Measurements from ENCODE around the gene MID2. TPM values are rescaled to one million over a fixed set of nuclear protein-coding genes. Genes with fewer than 3 reads are reported as not detected.

MID2 gene
- total RNA-seq, 1 experiment from 2014 or later, result 1.6 TPM

DNA sequence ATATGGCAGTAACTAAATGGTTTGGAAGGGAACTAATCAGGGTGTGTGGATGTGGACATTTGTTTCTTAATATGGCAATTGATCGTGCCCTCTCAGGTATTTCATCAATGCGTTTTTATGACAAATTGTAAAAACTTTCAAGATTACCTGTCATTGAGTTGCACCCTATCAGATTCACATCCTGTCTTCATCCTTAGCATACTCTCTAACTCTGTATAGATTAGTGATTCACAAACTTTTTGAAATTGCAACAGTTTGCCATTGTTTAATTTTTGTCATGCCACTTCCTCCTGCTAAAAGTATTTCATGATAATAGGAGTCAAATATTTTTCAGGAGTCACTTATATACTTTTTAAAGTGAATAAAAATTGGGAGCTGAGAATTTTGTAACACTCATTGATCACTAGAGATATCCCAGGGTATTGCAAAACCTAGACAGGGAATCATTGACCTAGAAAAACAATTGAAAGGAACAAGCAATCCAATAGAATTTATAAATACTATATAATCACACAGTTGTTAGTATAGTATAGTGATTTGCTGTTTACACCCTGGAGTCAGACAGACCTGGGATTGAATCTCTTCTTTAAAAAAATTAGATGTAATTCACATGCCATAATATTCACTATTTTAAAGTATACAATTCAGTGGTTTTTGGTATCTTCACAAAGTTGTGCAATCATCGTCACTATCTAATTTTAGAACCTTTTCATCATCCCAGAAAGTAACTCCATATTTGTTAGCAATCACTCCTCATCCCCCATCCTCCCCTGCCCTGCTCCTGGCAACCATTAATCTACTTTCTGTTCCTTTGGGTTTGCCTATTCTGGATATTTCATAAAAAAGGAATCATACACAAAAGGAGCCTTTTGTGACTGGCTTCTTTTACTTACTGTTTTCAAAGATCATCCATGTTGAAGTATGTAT is 8.9 kb downstream of the MID2 start:
- no CpG with 5 or more reads among the region's 3 CpGs for WGBS (ENCODE audit: extremely low coverage, insufficient read length, low lambda C conversion rate)
- peaks cover 5% of the 10 kb centered on the region for H3K27me3 Mint-ChIP-seq (ENCODE audit: low read depth)

More for the DNA sequence above, 8.9 kb downstream of the MID2 start:
- no peak overlapping the region for H2AFZ ChIP-seq (ENCODE audit: low read length)
- H3K9ac ChIP-seq (ENCODE audit: extremely low read depth, insufficient read length, low read length), result no peak overlapping the region
- Mint-ChIP-seq H3K27ac (no peak overlapping the region), H3K36me3 (ENCODE audit: insufficient read depth in 1 of 3, low read depth in 3 of 3) (no peaks in the 10 kb centered on the region; a peak in 2 of 7 replicates), H3K4me3 (no peak overlapping the region), H3K9me3 (peaks cover 0 to 24% of the 10 kb centered on the region in 2 experiments; a peak in 2 of 5 replicates), H3K4me1 (no peaks in the 10 kb centered on the region)
- no peaks in the 10 kb centered on the region for H3K23me2 ChIP-seq (ENCODE audit: insufficient read length, low read depth, low read length, poor library complexity, severe bottlenecking)
- H3K18ac ChIP-seq (ENCODE audit: insufficient read length, low read depth, low read length), result no peak overlapping the region
- H3K23ac ChIP-seq (ENCODE audit: insufficient read length, low read depth, low read length), result no peak overlapping the region
- H3K27ac ChIP-seq (ENCODE audit: insufficient read length, low read depth, low read length), result no peak overlapping the region
- no peak overlapping the region for H4K8ac ChIP-seq (replicated peaks; ENCODE audit: insufficient read length, low read depth, low read length)
- no peak overlapping the region for H2BK15ac ChIP-seq (ENCODE audit: low read depth, low read length)
- no peaks in the 10 kb centered on the region for H4K20me1 ChIP-seq (ENCODE audit: control insufficient read depth, insufficient read depth, insufficient read length)
- no peak overlapping the region for H3K56ac ChIP-seq (ENCODE audit: insufficient read length, low read depth, low read length)
- H3K4me2 ChIP-seq (ENCODE audit: insufficient read depth, insufficient read length, low read length), result no peak overlapping the region
- H3K4ac ChIP-seq (ENCODE audit: low read depth, low read length), result no peak overlapping the region
- H3K4me1 ChIP-seq (ENCODE audit: insufficient read depth, low read length), result no peaks in the 10 kb centered on the region
- TF ChIP-seq, protein P1, sequence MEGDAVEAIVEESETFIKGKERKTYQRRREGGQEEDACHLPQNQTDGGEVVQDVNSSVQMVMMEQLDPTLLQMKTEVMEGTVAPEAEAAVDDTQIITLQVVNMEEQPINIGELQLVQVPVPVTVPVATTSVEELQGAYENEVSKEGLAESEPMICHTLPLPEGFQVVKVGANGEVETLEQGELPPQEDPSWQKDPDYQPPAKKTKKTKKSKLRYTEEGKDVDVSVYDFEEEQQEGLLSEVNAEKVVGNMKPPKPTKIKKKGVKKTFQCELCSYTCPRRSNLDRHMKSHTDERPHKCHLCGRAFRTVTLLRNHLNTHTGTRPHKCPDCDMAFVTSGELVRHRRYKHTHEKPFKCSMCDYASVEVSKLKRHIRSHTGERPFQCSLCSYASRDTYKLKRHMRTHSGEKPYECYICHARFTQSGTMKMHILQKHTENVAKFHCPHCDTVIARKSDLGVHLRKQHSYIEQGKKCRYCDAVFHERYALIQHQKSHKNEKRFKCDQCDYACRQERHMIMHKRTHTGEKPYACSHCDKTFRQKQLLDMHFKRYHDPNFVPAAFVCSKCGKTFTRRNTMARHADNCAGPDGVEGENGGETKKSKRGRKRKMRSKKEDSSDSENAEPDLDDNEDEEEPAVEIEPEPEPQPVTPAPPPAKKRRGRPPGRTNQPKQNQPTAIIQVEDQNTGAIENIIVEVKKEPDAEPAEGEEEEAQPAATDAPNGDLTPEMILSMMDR (conservative IDR thresholded peaks at IDR 0.05), result no peak
- H3K79me2 ChIP-seq (ENCODE audit: insufficient read depth, low read length), result no peaks in the 10 kb centered on the region
- no peak overlapping the region for H4K5ac ChIP-seq (ENCODE audit: insufficient read length, low read depth, low read length)
- no peak overlapping the region for H2BK120ac ChIP-seq (ENCODE audit: low read depth, low read length, poor library complexity, severe bottlenecking)
- H3T11ph ChIP-seq (ENCODE audit: low read length), result no peak overlapping the region
- DNase-seq, result no peak
- no peaks in the 10 kb centered on the region for H3K9me3 ChIP-seq (ENCODE audit: control insufficient read depth, low read depth, low read length)
- H2AK5ac ChIP-seq (ENCODE audit: insufficient read length, low read length), result no peak overlapping the region
- no peaks in the 10 kb centered on the region for H3K27me3 ChIP-seq (ENCODE audit: insufficient read depth, low read length)
- no peak overlapping the region for H2BK20ac ChIP-seq (ENCODE audit: low read depth, low read length, poor library complexity, severe bottlenecking)
- no peak overlapping the region for H2BK12ac ChIP-seq (ENCODE audit: insufficient read length, low read depth, low read length)
- no peak overlapping the region for H2BK5ac ChIP-seq (ENCODE audit: insufficient read length, low read length)
- no peak overlapping the region for H4K91ac ChIP-seq (ENCODE audit: insufficient read length, low read depth, low read length)
- no peak overlapping the region for H3K14ac ChIP-seq (ENCODE audit: insufficient read depth, low read length)
- no peaks in the 10 kb centered on the region for H3K79me1 ChIP-seq (ENCODE audit: insufficient read depth, low read depth, low read length, poor library complexity, severe bottlenecking)

Measured in H9 (cell line).